C4-2B (cell line): Measurements from ENCODE around the gene FANCD2.

Experiments used
- ZFX ChIP-seq: fragments of 450-650 bp; IDR thresholded peaks from 2 replicates; pipeline ENCODE4 v1.6.1; 2017
- TF ChIP-seq, protein P1 (sequence below): fragments of 450-650 bp; conservative IDR thresholded peaks from 2 replicates; pipeline ENCODE4 v1.5.1; 2017; ENCODE audit warnings: mild to moderate bottlenecking

DNA sequence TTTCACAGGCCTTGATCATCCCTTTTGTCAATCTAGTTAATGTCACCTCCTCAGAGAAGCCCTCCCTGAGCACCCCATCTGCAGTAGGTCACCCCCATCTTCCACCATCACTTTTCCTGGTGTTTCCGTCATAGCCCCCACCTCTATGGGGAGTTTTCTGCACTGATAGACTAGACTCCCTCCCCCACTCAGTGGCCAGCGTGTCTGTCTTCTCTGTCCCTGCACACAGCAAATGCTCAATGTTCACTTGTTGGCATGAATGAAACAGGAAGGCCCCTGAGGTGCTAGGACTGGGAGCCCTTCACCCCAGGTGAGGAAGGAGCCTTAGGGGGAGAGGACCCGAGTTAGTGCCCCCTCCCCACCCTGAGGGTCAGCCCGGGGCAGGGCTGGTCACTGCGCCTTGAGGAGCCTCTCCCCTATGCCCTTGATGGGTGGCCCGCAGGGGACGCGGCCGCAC lies 15.8 kb upstream of the FANCD2 start:
- TF ChIP-seq, protein P1, sequence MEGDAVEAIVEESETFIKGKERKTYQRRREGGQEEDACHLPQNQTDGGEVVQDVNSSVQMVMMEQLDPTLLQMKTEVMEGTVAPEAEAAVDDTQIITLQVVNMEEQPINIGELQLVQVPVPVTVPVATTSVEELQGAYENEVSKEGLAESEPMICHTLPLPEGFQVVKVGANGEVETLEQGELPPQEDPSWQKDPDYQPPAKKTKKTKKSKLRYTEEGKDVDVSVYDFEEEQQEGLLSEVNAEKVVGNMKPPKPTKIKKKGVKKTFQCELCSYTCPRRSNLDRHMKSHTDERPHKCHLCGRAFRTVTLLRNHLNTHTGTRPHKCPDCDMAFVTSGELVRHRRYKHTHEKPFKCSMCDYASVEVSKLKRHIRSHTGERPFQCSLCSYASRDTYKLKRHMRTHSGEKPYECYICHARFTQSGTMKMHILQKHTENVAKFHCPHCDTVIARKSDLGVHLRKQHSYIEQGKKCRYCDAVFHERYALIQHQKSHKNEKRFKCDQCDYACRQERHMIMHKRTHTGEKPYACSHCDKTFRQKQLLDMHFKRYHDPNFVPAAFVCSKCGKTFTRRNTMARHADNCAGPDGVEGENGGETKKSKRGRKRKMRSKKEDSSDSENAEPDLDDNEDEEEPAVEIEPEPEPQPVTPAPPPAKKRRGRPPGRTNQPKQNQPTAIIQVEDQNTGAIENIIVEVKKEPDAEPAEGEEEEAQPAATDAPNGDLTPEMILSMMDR, result no peak
- no peak for TF ChIP-seq ZFX
